Stimulated activated CD4-positive, alpha-beta T cell treated with anti-CD3 and anti-CD28 coated beads, Interleukin-2, amount 100 ng/mL, for 4 hours (primary cell): ENCODE measurements around the gene PCGF3.
A peak's percentile ranks its signal among the peaks of the same experiment; 100 is the strongest.

Experiments used
- DNase-seq: peaks from one replicate; pipeline ENCODE4 v3.0.0-alpha.2; 2020; ENCODE audit warnings: low read depth

PCGF3 gene

GRCh38 chr4:705278-706082 lies at the start of gene PCGF3:
PCGF3 (plus strand) TSS chr4:705832; CDS start chr4:733681, 27,849 bp downstream.
- peak; percentile 94 for DNase-seq

- no peak for DNase-seq
Observed at GRCh38 chr4:656436-657337, 48.9 kb upstream of the PCGF3 start.

GRCh38 chr4:657338-657833 lies 48.2 kb upstream of the PCGF3 start:
- no peak for DNase-seq

GRCh38 chr4:657834-658667 lies 47.6 kb upstream of the PCGF3 start:
- DNase-seq = no peak

GRCh38 chr4:658681-659667 lies 46.7 kb upstream of the PCGF3 start:
- no peak for DNase-seq

- DNase-seq = no peak
Observed at GRCh38 chr4:659851-660250, 45.8 kb upstream of the PCGF3 start.

GRCh38 chr4:660401-660800 lies 45.2 kb upstream of the PCGF3 start:
- DNase-seq = no peak

- DNase-seq = no peak
Observed at GRCh38 chr4:661231-661630, 44.4 kb upstream of the PCGF3 start.

- no peak for DNase-seq
Observed at GRCh38 chr4:661881-662761, 43.5 kb upstream of the PCGF3 start.

GRCh38 chr4:663046-663437 lies 42.6 kb upstream of the PCGF3 start:
- DNase-seq = no peak

- peak; percentile 70 for DNase-seq
Observed at GRCh38 chr4:663438-664428, 41.9 kb upstream of the PCGF3 start.

GRCh38 chr4:664713-665231 lies 40.9 kb upstream of the PCGF3 start:
- DNase-seq = no peak

- no peak for DNase-seq
Observed at GRCh38 chr4:665381-665750, 40.3 kb upstream of the PCGF3 start.

- no peak for DNase-seq
Observed at GRCh38 chr4:665751-666435, 39.7 kb upstream of the PCGF3 start.

- no peak for DNase-seq
Observed at GRCh38 chr4:666436-666810, 39.2 kb upstream of the PCGF3 start.

- DNase-seq = no peak
Observed at GRCh38 chr4:666822-667544, 38.6 kb upstream of the PCGF3 start.

- DNase-seq = no peak
Observed at GRCh38 chr4:667545-667925, 38.1 kb upstream of the PCGF3 start.
